HG02678 (cell line): ENCODE data around the gene PIP4K2C.
"Not testable (repeated sequence)": the region's sequence is repeated elsewhere in the genome, so short reads cannot be mapped to it uniquely, and the experiment has no call there.

Experiments
- ATAC-seq: cut with Tn5 transposase; IDR thresholded peaks from one replicate; pipeline ENCODE4 v1.9.1; 2021; ENCODE audit warnings: mild to moderate bottlenecking, moderate library complexity; ENCODE audit not compliant: unreplicated experiment

Gene PIP4K2C

GRCh38 chr12:57632958-57633840, 42.2 kb downstream of the PIP4K2C start, which contains the start of gene B4GALNT1:
B4GALNT1 (minus strand) TSS chr12:57633201; CDS start chr12:57632132, 1,069 bp downstream.
- ATAC-seq: peak; percentile 78

- ATAC-seq: not testable (repeated sequence)
Observed at GRCh38 chr12:57636731-57637130, 45.7 kb downstream of the PIP4K2C start.

GRCh38 chr12:57637364-57637763, 46.4 kb downstream of the PIP4K2C start:
- no peak for ATAC-seq

- no peak for ATAC-seq
Observed at GRCh38 chr12:57638096-57638495, 47.1 kb downstream of the PIP4K2C start.

GRCh38 chr12:57640175-57641042, 49.4 kb downstream of the PIP4K2C start:
- no peak for ATAC-seq

- no peak for ATAC-seq
Observed at GRCh38 chr12:57641699-57642442, 50.9 kb downstream of the PIP4K2C start.

- not testable (repeated sequence) for ATAC-seq
Observed at GRCh38 chr12:57645990-57646658, 55.1 kb downstream of the PIP4K2C start.

GRCh38 chr12:57646659-57647049, 55.7 kb downstream of the PIP4K2C start:
- not testable (repeated sequence) for ATAC-seq
